GM19324 (cell line): ENCODE results near the gene SLC35C1.
"Not testable (repeated sequence)": the region's sequence is repeated elsewhere in the genome, so short reads cannot be mapped to it uniquely, and the experiment has no call there.

Experiments
- ATAC-seq: cut with Tn5 transposase; IDR thresholded peaks from one replicate; pipeline ENCODE4 v1.9.1; 2021; ENCODE audit warnings: mild to moderate bottlenecking, moderate library complexity; ENCODE audit not compliant: unreplicated experiment, low FRiP score

Gene SLC35C1

DNA sequence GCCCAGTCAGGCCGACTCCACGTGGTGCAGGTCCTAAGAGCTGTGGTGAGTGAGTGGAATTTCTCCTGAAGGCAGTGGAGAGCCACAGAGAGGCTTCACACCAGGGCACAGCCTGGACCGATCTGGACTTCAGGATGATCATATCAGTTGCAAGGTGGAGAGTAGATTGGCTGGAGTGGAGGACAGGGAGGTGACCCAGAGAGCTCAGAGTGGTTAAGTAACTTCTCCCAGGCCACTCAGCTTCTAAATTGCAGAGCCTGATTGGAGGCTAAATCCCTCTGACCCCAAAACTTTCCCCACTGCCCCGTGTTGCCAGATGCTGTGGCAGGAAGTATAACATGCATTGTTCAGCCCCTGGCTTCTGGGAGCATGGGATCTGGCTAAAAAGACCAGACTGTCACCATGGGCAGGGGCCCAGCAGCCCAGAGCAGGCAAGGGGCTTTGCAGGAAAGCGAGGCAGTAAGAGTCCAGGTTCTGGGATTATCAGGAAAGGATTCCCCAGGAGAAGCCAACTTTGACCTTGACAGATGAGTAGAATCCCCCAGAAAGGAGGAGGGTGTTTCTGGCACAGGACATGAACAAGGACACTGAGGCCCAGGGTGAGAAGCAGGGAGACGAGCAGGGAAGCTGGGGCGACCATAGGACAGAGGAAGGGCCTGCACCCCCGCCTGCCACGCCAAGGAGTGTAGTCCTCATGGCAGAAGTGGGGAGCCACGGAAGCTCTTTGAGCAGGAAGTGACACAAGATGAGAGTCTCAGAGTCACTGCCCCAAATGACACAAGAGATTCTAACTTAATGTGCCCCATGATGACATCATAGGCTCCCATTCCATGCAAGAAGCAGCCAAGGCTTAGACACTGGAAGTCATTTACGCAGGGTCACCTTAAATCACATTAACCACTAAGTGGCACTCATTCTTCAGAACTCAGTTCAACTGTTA is 4.8 kb downstream of the SLC35C1 start:
- no peak for ATAC-seq

DNA sequence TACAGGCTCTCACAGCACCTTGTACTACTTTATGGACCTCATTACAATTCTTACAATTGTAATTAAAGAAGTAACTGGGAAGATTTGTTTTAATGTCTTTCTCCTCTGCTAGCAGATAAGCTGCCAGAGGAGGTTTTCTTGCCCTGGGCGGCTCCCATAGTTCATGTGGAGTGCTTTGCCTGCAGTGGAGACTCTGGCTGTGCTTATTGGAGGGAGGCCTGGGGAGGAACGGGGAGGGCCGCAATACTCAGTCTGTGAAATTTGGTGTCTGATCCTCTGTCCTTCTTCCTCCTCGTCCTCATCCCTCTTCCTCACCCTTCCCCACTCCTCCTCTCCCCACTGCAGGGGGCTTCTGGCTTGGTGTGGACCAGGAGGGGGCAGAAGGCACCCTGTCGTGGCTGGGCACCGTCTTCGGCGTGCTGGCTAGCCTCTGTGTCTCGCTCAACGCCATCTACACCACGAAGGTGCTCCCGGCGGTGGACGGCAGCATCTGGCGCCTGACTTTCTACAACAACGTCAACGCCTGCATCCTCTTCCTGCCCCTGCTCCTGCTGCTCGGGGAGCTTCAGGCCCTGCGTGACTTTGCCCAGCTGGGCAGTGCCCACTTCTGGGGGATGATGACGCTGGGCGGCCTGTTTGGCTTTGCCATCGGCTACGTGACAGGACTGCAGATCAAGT is 5.6 kb downstream of the SLC35C1 start:
- ATAC-seq, result no peak

GRCh38 chr11:45811109-45811435 is 6.1 kb downstream of the SLC35C1 start:
- ATAC-seq, result no peak

DNA sequence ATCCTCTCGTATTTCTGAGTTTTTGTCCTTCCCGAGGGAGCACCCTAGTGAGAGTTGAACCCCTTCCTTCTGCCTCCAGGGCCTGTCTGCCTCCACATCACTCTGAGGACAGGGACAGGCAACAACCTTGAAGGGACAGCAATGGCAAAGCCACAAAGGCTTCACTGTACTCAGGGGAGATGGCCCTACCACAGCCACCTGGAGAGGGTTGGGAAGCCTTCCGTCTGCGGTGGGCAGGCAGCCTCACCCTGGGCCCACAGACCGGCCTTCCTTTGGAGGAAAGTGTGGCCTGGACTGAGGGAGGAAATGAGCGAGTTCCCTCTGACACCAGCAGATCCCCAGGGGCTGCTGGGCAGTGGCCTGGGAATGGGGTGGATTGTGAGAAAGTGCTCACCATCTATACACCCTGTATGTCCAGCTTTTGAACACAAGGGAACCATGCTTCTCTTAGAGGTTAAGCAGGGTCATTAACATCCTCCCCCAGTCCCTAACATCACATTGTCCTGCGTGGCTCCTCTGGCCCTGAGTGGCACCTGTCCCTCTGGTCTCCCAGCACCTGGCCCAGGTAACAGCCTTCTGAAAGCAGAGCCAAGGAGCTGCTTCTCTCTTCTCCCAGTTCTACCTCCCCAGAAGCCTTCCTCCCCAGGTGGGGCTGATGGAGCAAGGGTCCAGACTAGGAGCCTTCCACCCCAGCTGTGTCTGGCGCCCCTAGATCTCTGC is 6.8 kb downstream of the SLC35C1 start:
- ATAC-seq, result no peak

GRCh38 chr11:45812581-45813548 is 7.9 kb downstream of the SLC35C1 start:
- no peak for ATAC-seq

GRCh38 chr11:45815747-45816146 is 10.8 kb downstream of the SLC35C1 start:
- no peak for ATAC-seq

- no peak for ATAC-seq
Measured at GRCh38 chr11:45816614-45817013, 11.7 kb downstream of the SLC35C1 start.

DNA sequence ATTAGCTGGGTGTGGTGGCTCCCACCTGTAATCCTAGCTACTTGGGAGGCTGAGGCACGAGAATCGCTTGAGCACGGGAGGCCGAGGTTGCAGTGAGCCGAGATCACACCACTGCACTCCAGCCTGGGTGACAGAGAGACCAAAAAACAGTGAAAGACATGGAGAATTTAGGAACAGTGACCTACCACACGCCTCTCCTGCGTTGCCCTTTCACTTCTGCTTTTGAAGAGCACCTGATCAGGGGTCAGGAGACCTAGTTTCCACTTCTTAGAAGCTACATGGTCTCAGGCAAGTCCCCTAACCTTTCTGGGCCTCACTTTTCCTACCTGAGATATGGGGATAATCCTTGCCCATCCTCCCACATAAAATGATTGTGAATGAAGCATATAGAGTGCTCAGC is 12.2 kb downstream of the SLC35C1 start:
- peak; percentile 56 for ATAC-seq

DNA sequence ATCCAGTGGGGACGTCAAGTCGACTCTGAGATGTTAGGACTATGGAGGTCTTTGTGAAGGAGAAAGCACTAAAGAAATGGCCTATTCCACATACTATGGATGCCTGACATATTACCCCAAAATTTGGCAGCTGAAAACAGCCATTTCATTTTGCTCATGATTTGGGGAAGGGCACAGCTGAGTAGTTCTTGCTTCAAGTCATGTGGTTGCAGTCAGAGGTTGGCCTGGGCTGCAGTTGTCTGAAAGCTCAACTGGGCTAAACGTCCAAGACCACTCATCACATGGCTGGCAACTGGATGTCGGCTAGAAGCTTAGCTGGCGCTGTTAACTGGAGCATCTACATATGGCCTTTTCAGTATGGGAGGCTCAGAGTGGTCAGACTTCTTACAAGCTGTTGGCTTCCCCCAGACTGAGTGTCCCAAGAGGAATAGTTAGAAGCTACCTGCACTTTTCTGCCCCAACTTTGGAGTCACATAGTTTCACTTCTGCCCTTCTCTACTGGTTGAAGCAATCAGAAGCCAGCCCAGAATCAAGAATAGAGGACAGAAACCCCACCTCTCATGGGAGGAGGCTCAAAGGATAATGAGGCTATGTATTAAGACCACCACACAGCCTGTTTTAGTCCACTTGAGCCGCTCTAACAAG is 14.1 kb downstream of the SLC35C1 start:
- ATAC-seq, result no peak

DNA sequence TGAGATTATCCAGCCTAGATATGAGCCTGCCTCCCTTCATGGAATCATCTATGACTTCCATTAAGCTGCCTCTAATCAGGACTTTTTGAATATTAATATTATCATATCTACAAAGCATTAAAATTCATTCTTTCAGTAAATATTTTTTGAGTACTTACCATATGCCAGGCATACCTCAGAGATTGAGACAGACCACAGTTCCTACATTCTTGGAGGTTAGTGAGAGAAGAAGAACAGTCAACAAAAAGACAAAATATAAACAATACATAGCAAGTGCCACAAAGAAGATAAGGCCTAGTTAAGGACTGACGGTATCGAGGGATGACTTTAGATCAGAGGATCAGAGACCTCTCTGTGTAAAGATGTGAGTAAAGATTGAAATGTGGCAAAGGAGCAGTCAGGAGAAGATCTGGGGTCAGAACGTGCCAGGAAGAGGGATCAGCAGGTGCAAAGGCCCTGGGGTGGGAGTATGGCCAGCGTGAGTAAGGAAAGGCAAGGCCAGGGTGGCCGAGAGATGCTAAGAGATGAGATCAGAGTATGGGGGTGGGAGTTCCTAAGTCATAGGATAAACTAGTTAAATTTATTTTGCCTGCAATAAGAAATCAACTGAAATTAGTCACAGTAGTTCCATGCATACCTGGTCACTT is 15.4 kb downstream of the SLC35C1 start:
- no peak for ATAC-seq

DNA sequence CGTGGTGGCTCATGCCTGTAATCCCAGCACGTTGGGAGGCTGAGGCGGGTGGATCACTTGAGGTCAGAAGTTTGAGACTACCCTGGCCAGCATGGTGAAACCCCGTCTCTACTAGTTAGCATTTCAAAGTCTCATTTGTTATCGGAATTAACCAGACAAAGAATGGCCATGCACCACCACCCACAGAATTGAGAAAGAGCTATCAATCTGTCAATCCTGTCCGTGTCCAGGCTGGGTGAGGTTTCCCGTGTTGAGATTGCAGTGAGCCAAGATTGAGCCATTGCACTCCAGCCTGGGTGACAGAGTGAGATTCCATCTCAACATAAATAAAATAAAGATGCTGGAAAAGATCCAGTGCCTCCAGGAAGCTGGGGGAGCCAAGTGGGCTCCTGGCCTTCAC is 21.5 kb downstream of the SLC35C1 start:
- ATAC-seq, result not testable (repeated sequence)

- ATAC-seq, result no peak
Measured at GRCh38 chr11:45827123-45827522, 22.2 kb downstream of the SLC35C1 start.

DNA sequence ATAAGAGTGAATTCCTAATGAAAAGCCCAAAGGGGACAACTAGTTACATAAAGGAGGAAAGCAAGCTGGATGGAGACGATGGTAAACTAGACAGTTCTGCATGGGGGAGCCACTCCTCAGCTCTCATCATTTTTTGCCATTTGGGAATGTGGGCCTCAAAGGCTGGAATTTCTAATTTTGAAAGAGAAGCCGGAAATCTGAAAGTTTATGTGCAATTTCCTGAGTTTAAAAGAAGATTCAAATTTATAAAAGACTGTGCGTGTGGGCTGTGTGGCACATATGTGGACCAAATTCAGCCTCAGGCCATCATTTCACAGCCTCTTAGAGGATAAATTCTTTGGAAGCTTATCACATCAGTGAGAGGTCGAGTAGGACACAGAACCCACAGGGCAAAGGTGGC is 24.0 kb downstream of the SLC35C1 start:
- ATAC-seq, result no peak

- ATAC-seq, result no peak
Measured at GRCh38 chr11:45830596-45830995, 25.6 kb downstream of the SLC35C1 start.

GRCh38 chr11:45832811-45833441 is 28.0 kb downstream of the SLC35C1 start:
- no peak for ATAC-seq

GRCh38 chr11:45833761-45834160 is 28.8 kb downstream of the SLC35C1 start:
- no peak for ATAC-seq

DNA sequence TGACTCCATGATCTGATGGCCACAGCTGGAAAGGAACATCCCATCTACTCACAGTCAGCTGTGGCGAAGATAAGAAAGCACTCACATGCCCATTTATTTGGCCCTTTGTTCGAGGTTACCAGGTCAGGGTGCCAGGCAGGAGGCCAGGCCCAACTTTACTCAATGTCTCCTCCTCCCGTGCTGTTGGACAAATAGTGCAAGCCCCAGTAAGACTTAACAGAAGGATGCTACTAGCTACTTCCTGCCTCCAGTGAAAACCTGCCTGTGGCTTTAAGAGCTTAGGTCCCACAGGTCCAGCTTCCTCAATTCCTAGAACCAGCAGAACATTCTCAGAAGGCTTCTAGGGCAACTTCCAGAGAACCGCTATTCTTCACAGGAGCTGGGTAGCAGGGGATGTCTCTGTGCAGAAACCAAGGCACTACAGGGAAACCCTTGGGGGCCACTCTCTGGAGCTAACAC is 29.4 kb downstream of the SLC35C1 start:
- no peak for ATAC-seq

- ATAC-seq, result no peak
Measured at GRCh38 chr11:45839204-45839603, 34.3 kb downstream of the SLC35C1 start.

DNA sequence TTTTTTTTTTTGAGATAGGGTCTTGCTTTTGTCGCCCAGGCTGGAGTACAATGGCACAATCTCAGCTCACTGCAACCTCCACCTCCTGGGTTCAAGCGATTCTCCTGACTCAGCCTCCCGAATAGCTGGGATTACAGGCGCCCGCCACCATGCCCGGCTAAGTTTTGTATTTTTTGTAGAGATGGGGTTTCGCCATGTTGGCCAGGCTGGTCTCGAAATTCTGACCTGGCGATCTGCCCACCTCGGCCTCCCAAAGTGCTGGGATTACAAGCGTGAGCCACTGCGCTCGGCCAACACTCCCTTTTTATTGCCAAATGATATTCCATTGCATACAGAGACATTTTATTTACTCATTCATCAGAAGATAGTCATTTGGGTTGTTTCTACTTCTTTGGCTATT is 35.3 kb downstream of the SLC35C1 start:
- not testable (repeated sequence) for ATAC-seq
